Stimulated activated CD8-positive, alpha-beta memory T cell treated with anti-CD3 and anti-CD28 coated beads, Interleukin-4, amount 100 ng/mL, for 48 hours (primary cell): ENCODE measurements around the gene GADD45GIP1.
"Not testable (repeated sequence)": the region's sequence is repeated elsewhere in the genome, so short reads cannot be mapped to it uniquely, and the experiment has no call there.

Experiments
- DNase-seq: peaks from one replicate; pipeline ENCODE4 v3.0.0-alpha.2; 2020

GADD45GIP1 gene

GRCh38 chr19:12955996-12956395, 1.0 kb downstream of the GADD45GIP1 start:
- DNase-seq = no peak

GRCh38 chr19:12955575-12955974, 1.4 kb downstream of the GADD45GIP1 start:
- not testable (repeated sequence) for DNase-seq

GRCh38 chr19:12954612-12954962, 2.4 kb downstream of the GADD45GIP1 start:
- DNase-seq = no peak

GRCh38 chr19:12953799-12954611, 3.0 kb downstream of the GADD45GIP1 start:
- DNase-seq = no peak

- no peak for DNase-seq
Observed at GRCh38 chr19:12953138-12953798, 3.8 kb downstream of the GADD45GIP1 start.

GRCh38 chr19:12952488-12953137, 4.4 kb downstream of the GADD45GIP1 start:
- DNase-seq = no peak

- DNase-seq = not testable (repeated sequence)
Observed at GRCh38 chr19:12952050-12952449, 5.0 kb downstream of the GADD45GIP1 start.

- DNase-seq = no peak
Observed at GRCh38 chr19:12949363-12950283, 7.4 kb downstream of the GADD45GIP1 start.

- DNase-seq = no peak
Observed at GRCh38 chr19:12948612-12949362, 8.2 kb downstream of the GADD45GIP1 start.

GRCh38 chr19:12947702-12948611, 9.1 kb downstream of the GADD45GIP1 start:
- no peak for DNase-seq

- DNase-seq = no peak
Observed at GRCh38 chr19:12946731-12947496, 10.1 kb downstream of the GADD45GIP1 start.

GRCh38 chr19:12946092-12946721, 10.8 kb downstream of the GADD45GIP1 start:
- peak; percentile 73 for DNase-seq

GRCh38 chr19:12945479-12946091, 11.4 kb downstream of the GADD45GIP1 start, which contains the start of gene RAD23A:
Gene RAD23A, plus strand, starts transcription at chr19:12945862. Its CDS starts 87 bp downstream, at chr19:12945949.
- DNase-seq = peak; percentile 99

GRCh38 chr19:12944104-12944674, 12.8 kb downstream of the GADD45GIP1 start:
- no peak for DNase-seq

GRCh38 chr19:12943437-12944044, 13.5 kb downstream of the GADD45GIP1 start:
- no peak for DNase-seq

GRCh38 chr19:12940897-12941296, 16.1 kb downstream of the GADD45GIP1 start:
- DNase-seq = no peak

- DNase-seq = peak; percentile 25
Observed at GRCh38 chr19:12939975-12940423, 17.0 kb downstream of the GADD45GIP1 start.
